SK-N-SH (cell line): ENCODE data around the gene AANAT.

ENCODE experiments used
- ELF1 ChIP-seq: IDR thresholded peaks from 2 replicates; pipeline ENCODE4 v1.4.0; 2012
- EP300 ChIP-seq, 2 experiments: IDR thresholded peaks; 2 replicates each; pipeline versions ENCODE4 v1.4.0 to v1.6.1; 2012; ENCODE audit warnings: borderline replicate concordance in 1 of 2, low read depth in 1 of 2, low read length in 1 of 2
- EZH2phosphoT487 ChIP-seq: fragments of 200-600 bp; sonication (generic); IDR thresholded peaks from 2 replicates; pipeline ENCODE4 v1.6.1; 2017; ENCODE audit warnings: low read depth, mixed run types, mild to moderate bottlenecking, antibody characterized with exemption, moderate library complexity, borderline replicate concordance
- MAX ChIP-seq: IDR thresholded peaks from 2 replicates; pipeline ENCODE4 v1.4.0; 2012; ENCODE audit warnings: low read depth
- NRF1 ChIP-seq: IDR thresholded peaks from 2 replicates; pipeline ENCODE4 v1.6.1; 2012; ENCODE audit warnings: low read depth, mild to moderate bottlenecking, low read length
- PBX3 ChIP-seq: IDR thresholded peaks from 2 replicates; pipeline ENCODE4; 2012
- RAD21 ChIP-seq: IDR thresholded peaks from 2 replicates; pipeline ENCODE4 v1.6.1; 2012; ENCODE audit warnings: mild to moderate bottlenecking, low read length
- SIN3A ChIP-seq: IDR thresholded peaks from 2 replicates; pipeline ENCODE4 v1.6.1; 2012; ENCODE audit warnings: low read depth, mild to moderate bottlenecking, low read length, moderate library complexity, borderline replicate concordance
- TF ChIP-seq, protein P1 (sequence below): fragments of 200-600 bp; sonication (generic); IDR thresholded peaks from 2 replicates; pipeline ENCODE4 v1.6.1; 2017; ENCODE audit warnings: antibody characterized with exemption, mild to moderate bottlenecking, moderate library complexity
- TF ChIP-seq, protein P2 (sequence below): IDR thresholded peaks from 2 replicates; pipeline ENCODE4 v1.4.0; 2012; ENCODE audit warnings: low read depth, borderline replicate concordance

DNA sequence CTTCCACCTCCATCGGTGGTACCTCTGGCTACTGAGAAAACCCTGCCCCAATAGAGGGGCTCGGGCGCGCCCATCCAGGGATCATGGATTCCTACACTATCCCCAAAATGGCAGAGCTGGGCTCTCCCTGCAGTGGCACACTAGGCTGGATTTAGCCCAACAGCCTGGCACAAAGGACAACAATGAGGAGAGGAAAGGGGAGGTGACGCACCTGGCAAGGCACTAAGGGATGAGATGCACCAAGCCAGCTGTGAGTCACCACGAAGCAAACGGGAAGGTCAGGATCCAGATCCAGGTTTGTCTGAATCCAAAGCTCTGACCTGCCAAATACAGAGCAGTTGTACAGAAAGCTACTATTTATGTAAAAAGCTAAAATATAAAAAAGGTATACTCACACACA, 32.5 kb upstream of the AANAT start:
- TF ChIP-seq EP300 (IDR thresholded peaks at IDR 0.05; ENCODE audit: borderline replicate concordance in 1 of 2, low read depth in 1 of 2, low read length in 1 of 2) (no peak), ELF1 (no peak), MAX (no peak), PBX3 (no peak), NRF1 (no peak), EZH2phosphoT487 (no peak), RAD21 (no peak), SIN3A (no peak)
- TF ChIP-seq, protein P1, sequence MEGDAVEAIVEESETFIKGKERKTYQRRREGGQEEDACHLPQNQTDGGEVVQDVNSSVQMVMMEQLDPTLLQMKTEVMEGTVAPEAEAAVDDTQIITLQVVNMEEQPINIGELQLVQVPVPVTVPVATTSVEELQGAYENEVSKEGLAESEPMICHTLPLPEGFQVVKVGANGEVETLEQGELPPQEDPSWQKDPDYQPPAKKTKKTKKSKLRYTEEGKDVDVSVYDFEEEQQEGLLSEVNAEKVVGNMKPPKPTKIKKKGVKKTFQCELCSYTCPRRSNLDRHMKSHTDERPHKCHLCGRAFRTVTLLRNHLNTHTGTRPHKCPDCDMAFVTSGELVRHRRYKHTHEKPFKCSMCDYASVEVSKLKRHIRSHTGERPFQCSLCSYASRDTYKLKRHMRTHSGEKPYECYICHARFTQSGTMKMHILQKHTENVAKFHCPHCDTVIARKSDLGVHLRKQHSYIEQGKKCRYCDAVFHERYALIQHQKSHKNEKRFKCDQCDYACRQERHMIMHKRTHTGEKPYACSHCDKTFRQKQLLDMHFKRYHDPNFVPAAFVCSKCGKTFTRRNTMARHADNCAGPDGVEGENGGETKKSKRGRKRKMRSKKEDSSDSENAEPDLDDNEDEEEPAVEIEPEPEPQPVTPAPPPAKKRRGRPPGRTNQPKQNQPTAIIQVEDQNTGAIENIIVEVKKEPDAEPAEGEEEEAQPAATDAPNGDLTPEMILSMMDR, result no peak
- TF ChIP-seq, protein P2, sequence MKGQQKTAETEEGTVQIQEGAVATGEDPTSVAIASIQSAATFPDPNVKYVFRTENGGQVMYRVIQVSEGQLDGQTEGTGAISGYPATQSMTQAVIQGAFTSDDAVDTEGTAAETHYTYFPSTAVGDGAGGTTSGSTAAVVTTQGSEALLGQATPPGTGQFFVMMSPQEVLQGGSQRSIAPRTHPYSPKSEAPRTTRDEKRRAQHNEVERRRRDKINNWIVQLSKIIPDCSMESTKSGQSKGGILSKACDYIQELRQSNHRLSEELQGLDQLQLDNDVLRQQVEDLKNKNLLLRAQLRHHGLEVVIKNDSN, result no peak
